Measurements from ENCODE around the gene MOV10L1. TPM values are rescaled to one million over a fixed set of nuclear protein-coding genes. Genes with fewer than 3 reads are reported as not detected.
A peak's percentile ranks its signal among the peaks of the same experiment; 100 is the strongest.

The MOV10L1 gene
- total RNA-seq, 2 donors from 2014 or later, result not detected

GRCh38 chr22:50114221-50115021 is 24.6 kb downstream of the MOV10L1 start:
- no peaks in the 10 kb centered on the region for H3K9me3 Mint-ChIP-seq
- ATAC-seq, result no peak
- no peaks in the 10 kb centered on the region for H3K36me3 Mint-ChIP-seq
- H3K4me1 Mint-ChIP-seq (ENCODE audit: low read depth in 2 of 2), result peaks cover 11 to 17% of the 10 kb centered on the region in 2 donors
- H3K4me3 Mint-ChIP-seq, result no peak overlapping the region
- H3K27ac Mint-ChIP-seq, result peak overlapping the region in 1 of 2 donors; percentile 23
- H3K27me3 Mint-ChIP-seq, result no peaks in the 10 kb centered on the region
- no peak for DNase-seq (ENCODE audit: low spot score)

- H3K4me3 Mint-ChIP-seq, result no peak overlapping the region
- H3K4me1 Mint-ChIP-seq (ENCODE audit: low read depth in 2 of 2), result peaks cover 11 to 17% of the 10 kb centered on the region in 2 donors
- H3K27me3 Mint-ChIP-seq, result no peaks in the 10 kb centered on the region
- no peaks in the 10 kb centered on the region for H3K9me3 Mint-ChIP-seq
- no peak for DNase-seq (ENCODE audit: low spot score)
- H3K27ac Mint-ChIP-seq, result no peak overlapping the region
- no peaks in the 10 kb centered on the region for H3K36me3 Mint-ChIP-seq
- no peak for ATAC-seq
Measured at GRCh38 chr22:50115693-50116092, 25.9 kb downstream of the MOV10L1 start.

GRCh38 chr22:50117168-50117762 is 27.5 kb downstream of the MOV10L1 start:
- ATAC-seq, result no peak
- Mint-ChIP-seq H3K27me3 (no peaks in the 10 kb centered on the region), H3K36me3 (no peaks in the 10 kb centered on the region), H3K9me3 (no peaks in the 10 kb centered on the region), H3K4me3 (no peak overlapping the region), H3K27ac (no peak overlapping the region), H3K4me1 (ENCODE audit: low read depth in 2 of 2) (peaks cover 6 to 8% of the 10 kb centered on the region in 2 donors)
- DNase-seq (ENCODE audit: low spot score), result no peak

- H3K36me3 Mint-ChIP-seq, result no peaks in the 10 kb centered on the region
- no peaks in the 10 kb centered on the region for H3K27me3 Mint-ChIP-seq
- no peaks in the 10 kb centered on the region for H3K4me1 Mint-ChIP-seq (ENCODE audit: low read depth in 2 of 2)
- DNase-seq (ENCODE audit: low spot score) (no peak), ATAC-seq (no peak)
- no peak overlapping the region for H3K27ac Mint-ChIP-seq
- no peak overlapping the region for H3K4me3 Mint-ChIP-seq
- no peaks in the 10 kb centered on the region for H3K9me3 Mint-ChIP-seq
Measured at GRCh38 chr22:50118129-50118528, 28.3 kb downstream of the MOV10L1 start.

GRCh38 chr22:50118557-50119168 is 28.9 kb downstream of the MOV10L1 start:
- Mint-ChIP-seq H3K4me1 (ENCODE audit: low read depth in 2 of 2) (no peaks in the 10 kb centered on the region), H3K9me3 (no peaks in the 10 kb centered on the region), H3K27ac (no peak overlapping the region), H3K27me3 (peaks cover 0 to under 1% of the 10 kb centered on the region in 2 donors), H3K36me3 (peaks cover 3% of the 10 kb centered on the region), H3K4me3 (no peak overlapping the region)
- no peak for DNase-seq (ENCODE audit: low spot score)
- ATAC-seq, result no peak

- Mint-ChIP-seq H3K4me3 (no peak overlapping the region), H3K36me3 (peaks cover 9% of the 10 kb centered on the region), H3K4me1 (ENCODE audit: low read depth in 2 of 2) (no peaks in the 10 kb centered on the region), H3K9me3 (peaks cover 4% of the 10 kb centered on the region), H3K27me3 (peaks cover 0 to 7% of the 10 kb centered on the region in 2 donors), H3K27ac (no peak overlapping the region)
- no peak for DNase-seq (ENCODE audit: low spot score)
- no peak for ATAC-seq
Measured at GRCh38 chr22:50119169-50119767, 29.5 kb downstream of the MOV10L1 start.

- no peak for DNase-seq (ENCODE audit: low spot score)
- Mint-ChIP-seq H3K36me3 (peaks cover 13% of the 10 kb centered on the region), H3K4me3 (no peak overlapping the region), H3K9me3 (peaks cover 5% of the 10 kb centered on the region), H3K27me3 (peaks cover 0 to 10% of the 10 kb centered on the region in 2 donors), H3K4me1 (ENCODE audit: low read depth in 2 of 2) (no peaks in the 10 kb centered on the region), H3K27ac (no peak overlapping the region)
- no peak for ATAC-seq
Measured at GRCh38 chr22:50119768-50120251, 30.0 kb downstream of the MOV10L1 start.

GRCh38 chr22:50121202-50121740 is 31.5 kb downstream of the MOV10L1 start:
- Mint-ChIP-seq H3K9me3 (peaks cover 5% of the 10 kb centered on the region), H3K27ac (no peak overlapping the region), H3K4me3 (no peak overlapping the region), H3K4me1 (ENCODE audit: low read depth in 2 of 2) (no peaks in the 10 kb centered on the region), H3K27me3 (peaks cover 0 to 10% of the 10 kb centered on the region in 2 donors), H3K36me3 (peaks cover 13% of the 10 kb centered on the region)
- no peak for ATAC-seq
- no peak for DNase-seq (ENCODE audit: low spot score)

- H3K36me3 Mint-ChIP-seq, result peaks cover 13% of the 10 kb centered on the region
- H3K27ac Mint-ChIP-seq, result no peak overlapping the region
- no peak overlapping the region for H3K4me3 Mint-ChIP-seq
- H3K27me3 Mint-ChIP-seq, result peaks cover 0 to 10% of the 10 kb centered on the region in 2 donors
- DNase-seq (ENCODE audit: low spot score) (no peak), ATAC-seq (no peak)
- H3K9me3 Mint-ChIP-seq, result peaks cover 5% of the 10 kb centered on the region
- H3K4me1 Mint-ChIP-seq (ENCODE audit: low read depth in 2 of 2), result no peaks in the 10 kb centered on the region
Measured at GRCh38 chr22:50123119-50123518, 33.3 kb downstream of the MOV10L1 start.

GRCh38 chr22:50125029-50125428 is 35.2 kb downstream of the MOV10L1 start:
- no peak for ATAC-seq
- H3K27me3 Mint-ChIP-seq, result peaks cover 3 to 20% of the 10 kb centered on the region in 2 donors
- H3K36me3 Mint-ChIP-seq, result peaks cover 13% of the 10 kb centered on the region

GRCh38 chr22:50129121-50129736 is 39.4 kb downstream of the MOV10L1 start:
- peaks cover 5 to 20% of the 10 kb centered on the region in 2 donors for H3K27me3 Mint-ChIP-seq

More at GRCh38 chr22:50125029-50125428, 35.2 kb downstream of the MOV10L1 start:
- no peak for DNase-seq (ENCODE audit: low spot score)
- Mint-ChIP-seq H3K4me1 (ENCODE audit: low read depth in 2 of 2) (no peaks in the 10 kb centered on the region), H3K27ac (no peak overlapping the region), H3K4me3 (no peak overlapping the region), H3K9me3 (peaks cover 5% of the 10 kb centered on the region)

GRCh38 chr22:50131894-50132293 is 42.1 kb downstream of the MOV10L1 start:
- ATAC-seq (no peak), DNase-seq (ENCODE audit: low spot score) (no peak)
- no peak overlapping the region for H3K4me3 Mint-ChIP-seq
- H3K36me3 Mint-ChIP-seq, result no peaks in the 10 kb centered on the region
- H3K27ac Mint-ChIP-seq, result no peak overlapping the region
- H3K27me3 Mint-ChIP-seq, result peaks cover 8 to 22% of the 10 kb centered on the region in 2 donors
- H3K9me3 Mint-ChIP-seq, result no peaks in the 10 kb centered on the region
- no peaks in the 10 kb centered on the region for H3K4me1 Mint-ChIP-seq (ENCODE audit: low read depth in 2 of 2)

More at GRCh38 chr22:50129121-50129736, 39.4 kb downstream of the MOV10L1 start:
- Mint-ChIP-seq H3K36me3 (peaks cover 4% of the 10 kb centered on the region), H3K4me1 (ENCODE audit: low read depth in 2 of 2) (no peaks in the 10 kb centered on the region), H3K27ac (no peak overlapping the region), H3K9me3 (peaks cover 2% of the 10 kb centered on the region), H3K4me3 (no peak overlapping the region)
- ATAC-seq (no peak), DNase-seq (ENCODE audit: low spot score) (no peak)

GRCh38 chr22:50134481-50134880 is 44.7 kb downstream of the MOV10L1 start:
- ATAC-seq, result no peak
- Mint-ChIP-seq H3K36me3 (no peaks in the 10 kb centered on the region), H3K4me1 (ENCODE audit: low read depth in 2 of 2) (no peaks in the 10 kb centered on the region), H3K4me3 (no peak overlapping the region), H3K27me3 (peaks cover 8 to 17% of the 10 kb centered on the region in 2 donors), H3K9me3 (no peaks in the 10 kb centered on the region), H3K27ac (no peak overlapping the region)
- DNase-seq (ENCODE audit: low spot score), result no peak

All from natural killer cell treated with Interleukin-12 subunit alpha and Interleukin-12 subunit beta and Interleukin-15 and Interleukin-18, amount 100 ng/mL, for 72 hours (primary cell).